Upper lobe of left lung (tissue), 4 donors: Measurements from ENCODE around the gene VAV3.

Experiments
- CTCF ChIP-seq, 6 experiments: fragments of 450-650 bp in 4 of 6; fragments of 200-600 bp in 2 of 6; sonication (generic) in 2 of 6; IDR thresholded peaks; one replicate each; pipeline ENCODE4 v1.5.1; 2016 to 2019; ENCODE audit warnings: antibody characterized with exemption in 6 of 6
- POLR2A ChIP-seq, 4 donors: fragments of 450-650 bp; IDR thresholded peaks; one replicate each; pipeline ENCODE4 v1.5.1; 2016 to 2017; ENCODE audit warnings: antibody characterized with exemption in 4 of 4, mild to moderate bottlenecking in 2 of 4

- TF ChIP-seq POLR2A (IDR thresholded peaks at IDR 0.05) (no peak), CTCF (IDR thresholded peaks at IDR 0.05) (no peak)
Measured at GRCh38 chr1:107804741-107805140, 160.2 kb downstream of the VAV3 start.
